Tibial nerve (tissue), 4 donors: ENCODE data around the gene ABHD1. TPM values are rescaled to one million over a fixed set of nuclear protein-coding genes. Genes with fewer than 3 reads are reported as not detected.

Experiments
- DNase-seq, 2 donors: peaks; one replicate each; pipeline ENCODE4 v3.0.0-alpha.2; 2019; ENCODE audit warnings: low spot score in 2 of 2
- H3K27ac ChIP-seq, 4 donors: fragments of 200-600 bp; sonication (generic) in 3 of 4; one replicate each; pipeline ENCODE4 v1.5.1; 2017 to 2019; ENCODE audit warnings: mild to moderate bottlenecking in 1 of 4
- H3K27me3 ChIP-seq, 2 donors: fragments of 200-600 bp; sonication (generic) in 1 of 2; one replicate each; pipeline versions ENCODE4 v1.5.1 to v1.6.0; 2017 to 2019
- H3K36me3 ChIP-seq, 3 donors: fragments of 200-600 bp; sonication (generic); one replicate each; pipeline ENCODE4 v1.5.1; 2018 to 2019
- H3K4me1 ChIP-seq, 4 donors: fragments of 200-600 bp; sonication (generic) in 3 of 4; one replicate each; pipeline ENCODE4 v1.5.1; 2017 to 2019
- H3K4me3 ChIP-seq, 4 donors: fragments of 200-600 bp; sonication (generic) in 3 of 4; one replicate each; pipeline ENCODE4 v1.5.1; 2017 to 2019; ENCODE audit warnings: mild to moderate bottlenecking in 1 of 4, moderate library complexity in 1 of 4
- H3K9me3 ChIP-seq, 4 donors: fragments of 200-600 bp; sonication (generic) in 3 of 4; one replicate each; pipeline ENCODE4 v1.5.1; 2017 to 2019
- EP300 ChIP-seq, 2 donors: sonication (generic); formaldehyde crosslinking; IDR thresholded peaks; one replicate each; pipeline ENCODE4 v1.6.1; 2017; ENCODE audit warnings: antibody characterized with exemption in 2 of 2, mild to moderate bottlenecking in 1 of 2
- POLR2A ChIP-seq, 2 donors: fragments of 450-650 bp; IDR thresholded peaks; one replicate each; pipeline ENCODE4 v1.6.1; 2017; ENCODE audit warnings: antibody characterized with exemption in 2 of 2, mild to moderate bottlenecking in 2 of 2, moderate library complexity in 2 of 2
- WGBS, 2 donors: methylation state at CpG; one replicate each; pipeline ENCODE4 v1.1.5; 2018; 5-methylcytosine and 5-hydroxymethylcytosine counted together
- total RNA-seq, 4 donors: library from RNA; depleted of rRNA; stranded (reverse); fragments of >200 nt; gene quantifications; one replicate each; pipeline ENCODE4 v1.1.0, GENCODE V29; 2016
- TF ChIP-seq, protein P1 (sequence below), 5 experiments: fragments of 200-600 bp in 3 of 5; fragments of 450-650 bp in 2 of 5; sonication (generic) in 3 of 5; IDR thresholded peaks; one replicate each; pipeline ENCODE4 v1.5.1; 2016 to 2019; ENCODE audit warnings: antibody characterized with exemption in 5 of 5, mild to moderate bottlenecking in 3 of 5, moderate library complexity in 2 of 5

Gene ABHD1
- total RNA-seq, 4 donors from 2014 or later = 0.42 to 0.78 (median 0.44) TPM; not detected in 1

DNA sequence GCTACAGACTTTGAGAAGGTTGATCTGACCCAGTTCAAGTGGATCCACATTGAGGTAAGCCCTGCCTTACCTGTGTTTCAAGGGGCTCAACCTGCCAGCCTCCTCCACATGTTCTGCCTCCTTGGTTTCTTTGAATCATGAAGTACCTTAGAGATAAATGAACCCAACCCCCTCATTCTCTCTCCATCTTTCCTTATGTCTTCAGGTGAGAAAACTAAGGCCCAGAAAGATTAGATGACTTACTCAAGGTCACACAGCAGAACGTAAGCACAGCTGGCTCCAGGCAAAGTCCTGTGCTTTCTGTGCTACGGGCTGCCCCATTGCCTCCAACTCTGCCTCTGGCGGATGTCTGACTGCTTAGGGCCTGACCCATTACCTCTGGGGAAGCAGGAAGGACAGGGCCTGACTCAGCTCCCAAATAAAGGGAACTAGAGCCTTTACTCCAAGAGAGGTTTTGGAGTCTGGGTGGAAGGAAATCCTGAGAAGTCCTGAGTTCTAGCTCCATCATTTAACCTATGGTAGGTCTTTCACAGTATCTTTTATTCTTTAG is 26.8 kb upstream of the ABHD1 start:
- Histone ChIP-seq H3K27me3 (no peaks in the 10 kb centered on the region), H3K4me1 (peaks cover 0 to 12% (median 4%) of the 10 kb centered on the region in 4 donors), H3K9me3 (no peaks in the 10 kb centered on the region), H3K36me3 (peaks cover 0 to 19% (median 0%) of the 10 kb centered on the region in 3 donors), H3K27ac (peak overlapping the region in 1 of 4 donors; percentile 39), H3K4me3 (no peak overlapping the region)
- TF ChIP-seq POLR2A (IDR thresholded peaks at IDR 0.05) = no peak
- TF ChIP-seq, protein P1, sequence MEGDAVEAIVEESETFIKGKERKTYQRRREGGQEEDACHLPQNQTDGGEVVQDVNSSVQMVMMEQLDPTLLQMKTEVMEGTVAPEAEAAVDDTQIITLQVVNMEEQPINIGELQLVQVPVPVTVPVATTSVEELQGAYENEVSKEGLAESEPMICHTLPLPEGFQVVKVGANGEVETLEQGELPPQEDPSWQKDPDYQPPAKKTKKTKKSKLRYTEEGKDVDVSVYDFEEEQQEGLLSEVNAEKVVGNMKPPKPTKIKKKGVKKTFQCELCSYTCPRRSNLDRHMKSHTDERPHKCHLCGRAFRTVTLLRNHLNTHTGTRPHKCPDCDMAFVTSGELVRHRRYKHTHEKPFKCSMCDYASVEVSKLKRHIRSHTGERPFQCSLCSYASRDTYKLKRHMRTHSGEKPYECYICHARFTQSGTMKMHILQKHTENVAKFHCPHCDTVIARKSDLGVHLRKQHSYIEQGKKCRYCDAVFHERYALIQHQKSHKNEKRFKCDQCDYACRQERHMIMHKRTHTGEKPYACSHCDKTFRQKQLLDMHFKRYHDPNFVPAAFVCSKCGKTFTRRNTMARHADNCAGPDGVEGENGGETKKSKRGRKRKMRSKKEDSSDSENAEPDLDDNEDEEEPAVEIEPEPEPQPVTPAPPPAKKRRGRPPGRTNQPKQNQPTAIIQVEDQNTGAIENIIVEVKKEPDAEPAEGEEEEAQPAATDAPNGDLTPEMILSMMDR (IDR thresholded peaks at IDR 0.05) = no peak
- no peak for TF ChIP-seq EP300 (IDR thresholded peaks at IDR 0.05)
- 58 to 62% methylated on average over 3 of the region's 3 CpGs for WGBS, 2 donors
- DNase-seq = no peak

- WGBS, 2 donors = 83% methylated on average over 14 of the region's 14 CpGs
- Histone ChIP-seq H3K36me3 (peaks cover 0 to 16% (median 0%) of the 10 kb centered on the region in 3 donors), H3K4me3 (no peak overlapping the region), H3K9me3 (no peaks in the 10 kb centered on the region), H3K27ac (no peak overlapping the region), H3K27me3 (no peaks in the 10 kb centered on the region), H3K4me1 (peaks cover 0 to 12% (median 4%) of the 10 kb centered on the region in 4 donors)
- TF ChIP-seq POLR2A (IDR thresholded peaks at IDR 0.05) (no peak), EP300 (IDR thresholded peaks at IDR 0.05) (no peak)
- TF ChIP-seq, protein P1 (IDR thresholded peaks at IDR 0.05) = no peak
- no peak for DNase-seq
Observed at GRCh38 chr2:27097341-27097740, 26.3 kb upstream of the ABHD1 start.

GRCh38 chr2:27099334-27099955 is 24.2 kb upstream of the ABHD1 start:
- no peaks in the 10 kb centered on the region for H3K9me3 ChIP-seq
- no peaks in the 10 kb centered on the region for H3K27me3 ChIP-seq
- H3K4me3 ChIP-seq = no peak overlapping the region
- TF ChIP-seq, protein P1 (IDR thresholded peaks at IDR 0.05) = no peak
- TF ChIP-seq POLR2A (IDR thresholded peaks at IDR 0.05) (no peak), EP300 (IDR thresholded peaks at IDR 0.05) (no peak)
- no peak for DNase-seq
- H3K4me1 ChIP-seq = peaks cover 0 to 12% (median 4%) of the 10 kb centered on the region in 4 donors
- 80 to 85% methylated on average over 3 to 6 of the region's 19 CpGs for WGBS, 2 donors
- peaks cover 0 to 16% (median 0%) of the 10 kb centered on the region in 3 donors for H3K36me3 ChIP-seq
- H3K27ac ChIP-seq = no peak overlapping the region

DNA sequence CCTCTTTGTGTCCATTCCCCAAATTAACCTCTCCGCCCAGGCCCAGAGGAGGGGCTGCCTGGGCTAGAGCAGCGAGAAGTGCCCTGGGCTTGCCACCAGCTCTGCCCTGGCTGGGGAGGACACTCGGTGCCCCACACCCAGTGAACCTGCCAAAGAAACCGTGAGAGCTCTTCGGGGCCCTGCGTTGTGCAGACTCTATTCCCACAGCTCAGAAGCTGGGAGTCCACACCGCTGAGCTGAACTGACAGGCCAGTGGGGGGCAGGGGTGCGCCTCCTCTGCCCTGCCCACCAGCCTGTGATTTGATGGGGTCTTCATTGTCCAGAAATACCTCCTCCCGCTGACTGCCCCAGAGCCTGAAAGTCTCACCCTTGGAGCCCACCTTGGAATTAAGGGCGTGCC is 23.6 kb upstream of the ABHD1 start:
- H3K27ac ChIP-seq = no peak overlapping the region
- TF ChIP-seq EP300 (IDR thresholded peaks at IDR 0.05) (no peak), POLR2A (IDR thresholded peaks at IDR 0.05) (no peak)
- TF ChIP-seq, protein P1 (IDR thresholded peaks at IDR 0.05) = no peak
- H3K36me3 ChIP-seq = peaks cover 0 to 16% (median 0%) of the 10 kb centered on the region in 3 donors
- WGBS, 2 donors = 78 to 82% methylated on average over 9 to 10 of the region's 10 CpGs
- H3K27me3 ChIP-seq = no peaks in the 10 kb centered on the region
- no peak for DNase-seq
- H3K4me1 ChIP-seq = peaks cover 0 to 12% (median 4%) of the 10 kb centered on the region in 4 donors
- H3K4me3 ChIP-seq = no peak overlapping the region
- H3K9me3 ChIP-seq = no peaks in the 10 kb centered on the region

GRCh38 chr2:27102329-27102728 is 21.3 kb upstream of the ABHD1 start:
- Histone ChIP-seq H3K4me3 (no peak overlapping the region), H3K36me3 (peaks cover 0 to 16% (median 0%) of the 10 kb centered on the region in 3 donors), H3K9me3 (no peaks in the 10 kb centered on the region), H3K27me3 (no peaks in the 10 kb centered on the region), H3K4me1 (peaks cover 0 to 3% (median 0%) of the 10 kb centered on the region in 4 donors), H3K27ac (no peak overlapping the region)
- TF ChIP-seq, protein P1 (IDR thresholded peaks at IDR 0.05) = no peak
- TF ChIP-seq EP300 (IDR thresholded peaks at IDR 0.05) (no peak), POLR2A (IDR thresholded peaks at IDR 0.05) (no peak)
- 77 to 91% methylated on average over 5 of the region's 5 CpGs for WGBS, 2 donors
- DNase-seq = no peak
